ENCODE data around the gene CNOT4.

CNOT4 gene

GRCh38 chr7:135335628-135336139 lies 174.2 kb downstream of the CNOT4 start:
- Histone ChIP-seq H3K4me3 (IDR thresholded peaks at IDR 0.05; ENCODE audit: insufficient read depth, low read depth, low read length) (no peak overlapping the region), H3K36me3 (ENCODE audit: insufficient read depth) (no peaks in the 10 kb centered on the region), H4K20me1 (ENCODE audit: insufficient read depth) (no peaks in the 10 kb centered on the region), H2AFZ (ENCODE audit: low read depth) (no peak overlapping the region), H3K4me2 (no peak overlapping the region), H3K27ac (no peak overlapping the region), H3K9ac (no peak overlapping the region), H3K4me1 (ENCODE audit: low read depth, poor library complexity, severe bottlenecking) (no peaks in the 10 kb centered on the region), H3K79me2 (ENCODE audit: insufficient read depth, low read depth) (no peaks in the 10 kb centered on the region), H3K27me3 (ENCODE audit: insufficient read depth, low read depth) (no peaks in the 10 kb centered on the region)
- peak; percentile 35; the same call in 1 of the 2 replicates for TF ChIP-seq CTCF (conservative IDR thresholded peaks at IDR 0.05; ENCODE audit: low read depth, low read length)

- Histone ChIP-seq H3K4me2 (no peak overlapping the region), H4K20me1 (ENCODE audit: insufficient read depth) (no peaks in the 10 kb centered on the region), H3K9ac (no peak overlapping the region), H3K4me1 (ENCODE audit: low read depth, poor library complexity, severe bottlenecking) (no peaks in the 10 kb centered on the region), H3K27ac (no peak overlapping the region), H3K4me3 (IDR thresholded peaks at IDR 0.05; ENCODE audit: insufficient read depth, low read depth, low read length) (no peak overlapping the region), H3K79me2 (ENCODE audit: insufficient read depth, low read depth) (no peaks in the 10 kb centered on the region), H3K36me3 (ENCODE audit: insufficient read depth) (no peaks in the 10 kb centered on the region), H2AFZ (ENCODE audit: low read depth) (no peak overlapping the region), H3K27me3 (ENCODE audit: insufficient read depth, low read depth) (no peaks in the 10 kb centered on the region)
- no peak for TF ChIP-seq CTCF (conservative IDR thresholded peaks at IDR 0.05; ENCODE audit: low read depth, low read length)
Measured at GRCh38 chr7:135334830-135335543, 174.9 kb downstream of the CNOT4 start.

- no peaks in the 10 kb centered on the region for H3K27me3 ChIP-seq (ENCODE audit: insufficient read depth, low read depth)
- no peaks in the 10 kb centered on the region for H4K20me1 ChIP-seq (ENCODE audit: insufficient read depth)
- no peak overlapping the region for H3K4me2 ChIP-seq
- TF ChIP-seq CTCF (conservative IDR thresholded peaks at IDR 0.05; ENCODE audit: low read depth, low read length): no peak
- H2AFZ ChIP-seq (ENCODE audit: low read depth): no peak overlapping the region
- H3K9ac ChIP-seq: no peak overlapping the region
- H3K36me3 ChIP-seq (ENCODE audit: insufficient read depth): no peaks in the 10 kb centered on the region
- H3K4me3 ChIP-seq (IDR thresholded peaks at IDR 0.05; ENCODE audit: insufficient read depth, low read depth, low read length): no peak overlapping the region
- H3K27ac ChIP-seq: no peak overlapping the region
- no peaks in the 10 kb centered on the region for H3K79me2 ChIP-seq (ENCODE audit: insufficient read depth, low read depth)
- no peaks in the 10 kb centered on the region for H3K4me1 ChIP-seq (ENCODE audit: low read depth, poor library complexity, severe bottlenecking)
Measured at GRCh38 chr7:135333946-135334345, 176.0 kb downstream of the CNOT4 start.

GRCh38 chr7:135333200-135333599 lies 176.7 kb downstream of the CNOT4 start:
- H3K36me3 ChIP-seq (ENCODE audit: insufficient read depth): no peaks in the 10 kb centered on the region
- no peak overlapping the region for H3K4me2 ChIP-seq
- no peak overlapping the region for H3K4me3 ChIP-seq (IDR thresholded peaks at IDR 0.05; ENCODE audit: insufficient read depth, low read depth, low read length)
- no peak overlapping the region for H3K9ac ChIP-seq
- no peak overlapping the region for H2AFZ ChIP-seq (ENCODE audit: low read depth)
- H3K79me2 ChIP-seq (ENCODE audit: insufficient read depth, low read depth): no peaks in the 10 kb centered on the region
- no peak for TF ChIP-seq CTCF (conservative IDR thresholded peaks at IDR 0.05; ENCODE audit: low read depth, low read length)
- H3K27me3 ChIP-seq (ENCODE audit: insufficient read depth, low read depth): no peaks in the 10 kb centered on the region
- no peak overlapping the region for H3K27ac ChIP-seq
- H3K4me1 ChIP-seq (ENCODE audit: low read depth, poor library complexity, severe bottlenecking): no peaks in the 10 kb centered on the region
- no peaks in the 10 kb centered on the region for H4K20me1 ChIP-seq (ENCODE audit: insufficient read depth)
